K562 (cell line): ENCODE measurements around the gene ZSCAN21. TPM values are rescaled to one million over a fixed set of nuclear protein-coding genes. Genes with fewer than 3 reads are reported as not detected.

Experiments
- C11orf30 ChIP-seq: fragments of 450-650 bp; IDR thresholded peaks from 2 replicates; pipeline ENCODE4 v1.6.1; 2016; ENCODE audit warnings: low read depth, mild to moderate bottlenecking
- EZH2 ChIP-seq: IDR thresholded peaks from 2 replicates; pipeline ENCODE4 v1.6.1; 2012; ENCODE audit warnings: low read depth, mild to moderate bottlenecking, inconsistent platforms, low read length, borderline replicate concordance
- FOXA1 ChIP-seq: fragments of 450-650 bp; IDR thresholded peaks from 2 replicates; pipeline ENCODE4 v1.6.1; 2016; ENCODE audit warnings: mild to moderate bottlenecking, borderline replicate concordance
- MITF ChIP-seq: IDR thresholded peaks from 2 replicates; pipeline ENCODE4 v1.6.1; 2014; ENCODE audit warnings: antibody characterized with exemption
- NCOA1 ChIP-seq: fragments of 450-650 bp; IDR thresholded peaks from 2 replicates; pipeline ENCODE4 v1.6.1; 2016; ENCODE audit warnings: low read depth
- NRF1 ChIP-seq, 2 experiments: fragments of 450-650 bp; IDR thresholded peaks in 1 of 2; conservative IDR thresholded peaks in 1 of 2; 2 replicates each; pipeline ENCODE4 v1.6.1; 2014; ENCODE audit warnings: mild to moderate bottlenecking in 2 of 2
- RBM22 ChIP-seq: fragments of 200-400 bp; formaldehyde crosslinking; IDR thresholded peaks from 2 replicates; pipeline ENCODE4 v1.6.1; 2018; ENCODE audit warnings: low read length, low read depth; ENCODE audit not compliant: poor library complexity, severe bottlenecking
- SIX5 ChIP-seq, 2 experiments: IDR thresholded peaks; 2 replicates each; pipeline ENCODE4 v1.6.1; 2011; ENCODE audit warnings: low read length in 2 of 2, borderline replicate concordance in 1 of 2, low read depth in 1 of 2, mild to moderate bottlenecking in 1 of 2, moderate library complexity in 1 of 2; ENCODE audit not compliant: insufficient read depth in 1 of 2
- ZNF407 ChIP-seq: fragments of 450-650 bp; IDR thresholded peaks from 2 replicates; pipeline ENCODE4 v1.6.1; 2016; ENCODE audit warnings: low read depth
- ZNF76 ChIP-seq: fragments of 250-450 bp; sonication (Bioruptor Pico); IDR thresholded peaks from 2 replicates; pipeline ENCODE4 v1.4.0; 2020; ENCODE audit warnings: mild to moderate bottlenecking, moderate library complexity, borderline replicate concordance
- polyA plus RNA-seq, 8 experiments: library from polyadenylated mRNA; depleted of rRNA in 4 of 8; stranded (reverse) in 5 of 8; unstranded in 3 of 8; fragments of >200 nt; fragmentation: Nextera tagmentation in 2 of 8; fragmentation: Illumina TruSeq in 1 of 8; extraction: Ambion mirVana in 2 of 8; extraction: Trizol in 1 of 8; gene quantifications; 2 replicates each; pipeline versions ENCODE4 v1.2.1 to v1.2.3, GENCODE V29; 2011 to 2014; ENCODE audit warnings: inconsistent platforms in 1 of 8, missing spikeins in 1 of 8
- total RNA-seq, 7 experiments: library from RNA; depleted of rRNA in 6 of 7; stranded (reverse); fragments of >200 nt in 6 of 7; fragmentation: Illumina TruSeq in 2 of 7; extraction: Trizol in 2 of 7; gene quantifications; 2 replicates each; pipeline versions ENCODE4 v1.2.1 to v1.2.3, GENCODE V29; 2011 to 2021; ENCODE audit warnings: low replicate concordance in 1 of 7
- TF ChIP-seq, protein P1 (sequence below), 2 experiments: fragments of 200-800 bp in 1 of 2; sonication (Bioruptor generic) in 1 of 2; sonication (generic) in 1 of 2; formaldehyde crosslinking in 1 of 2; IDR thresholded peaks in 1 of 2; conservative IDR thresholded peaks in 1 of 2; 2 replicates each; pipeline versions ENCODE4 v1.5.0 to v1.6.1; 2016 to 2020; ENCODE audit warnings: missing compliant biosample characterization in 1 of 2, missing genetic modification characterization in 1 of 2, missing genetic modification reagents in 1 of 2
- TF ChIP-seq, protein P2 (sequence below): fragments of 450-650 bp; formaldehyde crosslinking; IDR thresholded peaks from 2 replicates; pipeline ENCODE4 v1.4.0; 2022; ENCODE audit warnings: missing genetic modification characterization

ZSCAN21 gene
- total and polyA plus RNA-seq, 9 of the 15 experiments (the other 6 are each of a cell fraction or from before 2014, with no cell fraction given): 5.9 to 15.5 (median 13.2) TPM

DNA sequence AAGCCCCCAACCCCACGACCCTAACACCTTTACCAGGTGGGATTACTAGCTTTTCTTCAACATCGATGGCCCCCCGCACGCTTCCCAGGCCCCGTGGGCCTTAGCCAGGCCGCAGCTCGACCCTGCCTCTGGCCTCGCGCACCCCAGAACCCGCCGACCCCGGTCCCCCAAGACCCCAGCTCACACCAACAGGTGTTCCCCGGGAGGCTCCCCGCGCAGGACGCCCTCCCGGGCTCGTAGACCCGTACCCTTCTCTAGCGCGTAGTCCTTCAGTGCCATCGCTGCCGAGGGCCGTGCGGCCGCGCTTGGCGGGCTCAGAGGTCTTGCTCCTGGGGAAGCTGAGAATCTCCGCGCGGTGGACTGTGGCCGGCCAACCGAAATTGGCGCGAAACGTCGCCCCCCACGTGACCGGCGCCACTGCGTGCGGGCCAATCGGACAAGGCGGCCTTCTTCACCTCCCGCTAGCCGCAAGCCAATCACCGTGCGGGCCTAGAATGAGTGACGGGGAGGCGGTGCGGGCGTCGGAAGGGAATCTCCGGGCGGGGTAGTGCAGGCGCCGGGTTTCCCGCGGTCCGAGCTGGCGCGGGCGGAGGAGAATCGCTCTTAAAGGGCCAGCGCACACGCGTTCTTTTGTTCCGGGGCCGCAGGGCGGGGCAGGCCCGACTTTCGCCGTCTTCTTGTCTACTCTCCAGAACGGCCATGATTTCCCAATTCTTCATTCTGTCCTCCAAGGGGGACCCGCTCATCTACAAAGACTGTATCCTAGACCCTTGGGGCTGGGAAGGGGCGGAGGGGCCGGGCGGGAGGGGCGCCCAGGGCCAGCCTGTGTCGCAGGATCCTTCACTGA is 51.7 kb downstream of the ZSCAN21 start, which contains the start of the genes AP4M1 and MCM7 (continued):
- TF ChIP-seq, protein P1, sequence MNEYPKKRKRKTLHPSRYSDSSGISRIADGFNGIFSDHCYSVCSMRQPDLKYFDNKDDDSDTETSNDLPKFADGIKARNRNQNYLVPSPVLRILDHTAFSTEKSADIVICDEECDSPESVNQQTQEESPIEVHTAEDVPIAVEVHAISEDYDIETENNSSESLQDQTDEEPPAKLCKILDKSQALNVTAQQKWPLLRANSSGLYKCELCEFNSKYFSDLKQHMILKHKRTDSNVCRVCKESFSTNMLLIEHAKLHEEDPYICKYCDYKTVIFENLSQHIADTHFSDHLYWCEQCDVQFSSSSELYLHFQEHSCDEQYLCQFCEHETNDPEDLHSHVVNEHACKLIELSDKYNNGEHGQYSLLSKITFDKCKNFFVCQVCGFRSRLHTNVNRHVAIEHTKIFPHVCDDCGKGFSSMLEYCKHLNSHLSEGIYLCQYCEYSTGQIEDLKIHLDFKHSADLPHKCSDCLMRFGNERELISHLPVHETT (CRISPR knock-in tag; conservative IDR thresholded peaks at IDR 0.05 in 1 of 2, IDR thresholded peaks at IDR 0.05 in 1 of 2): no peak
- 0 out of 2 replicates have a peak, but pooled peaks have one; percentile 24 for TF ChIP-seq ZNF76
- no peak for TF ChIP-seq NCOA1
- TF ChIP-seq EZH2: no peak
- TF ChIP-seq C11orf30: peak; percentile 73
- TF ChIP-seq SIX5 (IDR thresholded peaks at IDR 0.05; ENCODE audit: borderline replicate concordance in 1 of 2, insufficient read depth in 1 of 2, low read depth in 1 of 2, low read length in 2 of 2): no peak
- TF ChIP-seq ZNF407: no peak
- TF ChIP-seq MITF: peak; percentile 78; the same call in 1 of the 2 replicates
- peak; percentile 85 to 88 for TF ChIP-seq NRF1 (conservative IDR thresholded peaks at IDR 0.05 in 1 of 2, IDR thresholded peaks at IDR 0.05 in 1 of 2)
- peak; percentile 60 for TF ChIP-seq RBM22
- no peak for TF ChIP-seq FOXA1
- TF ChIP-seq, protein P2, sequence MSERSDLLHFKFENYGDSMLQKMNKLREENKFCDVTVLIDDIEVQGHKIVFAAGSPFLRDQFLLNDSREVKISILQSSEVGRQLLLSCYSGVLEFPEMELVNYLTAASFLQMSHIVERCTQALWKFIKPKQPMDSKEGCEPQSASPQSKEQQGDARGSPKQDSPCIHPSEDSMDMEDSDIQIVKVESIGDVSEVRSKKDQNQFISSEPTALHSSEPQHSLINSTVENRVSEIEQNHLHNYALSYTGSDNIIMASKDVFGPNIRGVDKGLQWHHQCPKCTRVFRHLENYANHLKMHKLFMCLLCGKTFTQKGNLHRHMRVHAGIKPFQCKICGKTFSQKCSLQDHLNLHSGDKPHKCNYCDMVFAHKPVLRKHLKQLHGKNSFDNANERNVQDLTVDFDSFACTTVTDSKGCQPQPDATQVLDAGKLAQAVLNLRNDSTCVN: peak; percentile 23; the same call in 1 of the 2 replicates
